GM19467 (cell line): ENCODE data around the gene STRN3.
"Not testable (repeated sequence)": the region's sequence is repeated elsewhere in the genome, so short reads cannot be mapped to it uniquely, and the experiment has no call there.

Source experiments
- ATAC-seq: cut with Tn5 transposase; IDR thresholded peaks from one replicate; pipeline ENCODE4 v1.9.1; 2021; ENCODE audit warnings: mild to moderate bottlenecking, moderate library complexity; ENCODE audit not compliant: unreplicated experiment

The STRN3 gene, protein sequence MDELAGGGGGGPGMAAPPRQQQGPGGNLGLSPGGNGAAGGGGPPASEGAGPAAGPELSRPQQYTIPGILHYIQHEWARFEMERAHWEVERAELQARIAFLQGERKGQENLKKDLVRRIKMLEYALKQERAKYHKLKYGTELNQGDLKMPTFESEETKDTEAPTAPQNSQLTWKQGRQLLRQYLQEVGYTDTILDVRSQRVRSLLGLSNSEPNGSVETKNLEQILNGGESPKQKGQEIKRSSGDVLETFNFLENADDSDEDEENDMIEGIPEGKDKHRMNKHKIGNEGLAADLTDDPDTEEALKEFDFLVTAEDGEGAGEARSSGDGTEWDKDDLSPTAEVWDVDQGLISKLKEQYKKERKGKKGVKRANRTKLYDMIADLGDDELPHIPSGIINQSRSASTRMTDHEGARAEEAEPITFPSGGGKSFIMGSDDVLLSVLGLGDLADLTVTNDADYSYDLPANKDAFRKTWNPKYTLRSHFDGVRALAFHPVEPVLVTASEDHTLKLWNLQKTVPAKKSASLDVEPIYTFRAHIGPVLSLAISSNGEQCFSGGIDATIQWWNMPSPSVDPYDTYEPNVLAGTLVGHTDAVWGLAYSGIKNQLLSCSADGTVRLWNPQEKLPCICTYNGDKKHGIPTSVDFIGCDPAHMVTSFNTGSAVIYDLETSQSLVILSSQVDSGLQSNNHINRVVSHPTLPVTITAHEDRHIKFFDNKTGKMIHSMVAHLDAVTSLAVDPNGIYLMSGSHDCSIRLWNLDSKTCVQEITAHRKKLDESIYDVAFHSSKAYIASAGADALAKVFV

DNA sequence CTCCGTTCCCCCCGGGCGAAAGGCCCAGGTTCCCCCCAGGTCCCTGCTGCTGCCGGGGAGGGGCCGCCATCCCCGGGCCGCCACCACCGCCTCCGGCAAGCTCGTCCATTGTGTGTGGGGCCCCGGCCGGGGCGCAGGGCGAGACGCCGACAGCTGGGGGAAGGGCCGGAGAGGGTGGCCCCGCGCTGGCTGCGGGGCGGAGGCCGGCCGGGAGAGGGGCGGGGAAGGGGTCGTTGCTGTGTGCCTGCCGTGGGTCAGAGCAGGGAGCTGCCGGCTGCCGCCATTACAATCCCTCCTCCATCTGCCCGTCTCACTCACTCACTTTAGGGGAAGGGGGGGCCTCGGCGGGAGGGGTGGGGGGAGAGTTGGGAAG, at the start of gene STRN3:
Gene STRN3 (minus strand): TSS at position 303 of the 373 bp plus-strand sequence. CDS start 194 bp downstream, at position 109.
- ATAC-seq = no peak

DNA sequence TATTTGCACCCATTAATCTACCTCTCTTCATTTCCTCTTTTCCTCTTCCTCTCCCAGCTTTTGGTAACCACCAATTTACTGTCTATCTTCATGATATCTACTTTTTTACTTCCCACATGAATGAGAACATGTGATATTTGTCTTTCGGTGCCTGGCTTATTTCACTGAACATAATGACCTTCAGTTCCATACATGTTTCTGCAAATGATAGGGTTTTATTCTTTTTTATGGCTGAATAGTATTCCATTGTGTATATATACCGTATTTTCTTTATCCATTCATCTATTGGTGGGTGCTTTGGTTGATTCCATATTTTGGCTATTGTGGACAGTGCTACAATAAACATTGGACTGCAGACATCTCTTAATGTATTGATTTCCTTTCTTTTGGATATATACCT, 49.0 kb upstream of the STRN3 start:
- no peak for ATAC-seq

DNA sequence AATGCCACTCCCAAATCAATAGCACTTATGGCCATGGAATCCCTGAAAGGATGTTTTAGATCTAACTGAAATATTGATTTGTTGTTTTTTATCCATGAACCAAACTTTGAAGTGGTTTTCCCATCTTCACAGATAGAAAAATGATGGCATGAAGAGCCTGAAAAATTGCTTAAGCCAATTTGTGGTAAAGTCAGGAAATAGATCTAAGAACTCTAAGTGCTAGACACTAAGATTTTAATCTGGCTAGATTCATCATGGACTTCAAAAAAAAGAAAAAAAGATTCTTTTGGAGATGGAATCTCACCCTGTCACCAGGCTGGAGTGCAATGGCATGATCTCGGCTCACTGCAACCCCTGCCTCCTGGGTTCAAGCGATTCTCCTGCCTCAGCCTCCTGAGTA, 45.0 kb upstream of the STRN3 start:
- ATAC-seq = no peak

DNA sequence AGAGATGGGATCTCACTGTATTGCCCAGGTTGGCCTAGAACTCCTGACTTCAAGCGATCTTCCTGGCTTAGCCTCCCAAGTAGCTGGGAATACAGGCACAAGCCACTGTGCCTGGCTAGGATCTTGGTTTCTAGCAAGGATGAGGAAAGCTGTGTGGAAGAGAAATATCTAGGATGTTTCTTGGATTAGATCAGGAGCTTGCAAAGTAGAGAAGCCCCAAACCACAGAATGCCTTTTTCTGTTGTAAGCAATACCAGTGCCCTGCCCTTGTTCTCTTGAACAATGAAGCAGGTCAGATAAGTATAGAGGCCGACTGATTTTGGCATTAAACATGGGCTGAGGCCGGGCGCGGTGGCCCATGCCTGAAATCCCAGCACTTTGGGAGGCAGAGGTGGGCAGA, 44.3 kb upstream of the STRN3 start:
- no peak for ATAC-seq

DNA sequence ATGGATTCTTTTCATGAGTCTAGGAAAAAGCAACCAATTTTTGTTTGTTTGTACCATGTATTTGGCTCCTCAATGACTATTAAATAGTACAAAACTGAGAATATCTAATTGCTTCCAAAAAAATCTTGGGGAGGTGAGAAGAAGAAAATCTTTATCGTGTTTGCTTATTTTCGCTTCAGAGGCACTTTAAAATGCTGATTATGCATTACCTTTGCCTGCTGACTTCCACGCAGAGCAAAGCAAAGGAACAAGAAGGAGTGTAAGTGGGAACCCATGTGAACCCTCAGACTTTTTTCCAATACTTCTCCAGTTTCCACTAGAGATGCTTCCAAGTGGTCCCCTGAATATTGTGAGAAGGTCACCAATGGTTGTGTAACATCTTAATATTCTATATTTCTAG, 43.2 kb upstream of the STRN3 start:
- ATAC-seq = no peak

DNA sequence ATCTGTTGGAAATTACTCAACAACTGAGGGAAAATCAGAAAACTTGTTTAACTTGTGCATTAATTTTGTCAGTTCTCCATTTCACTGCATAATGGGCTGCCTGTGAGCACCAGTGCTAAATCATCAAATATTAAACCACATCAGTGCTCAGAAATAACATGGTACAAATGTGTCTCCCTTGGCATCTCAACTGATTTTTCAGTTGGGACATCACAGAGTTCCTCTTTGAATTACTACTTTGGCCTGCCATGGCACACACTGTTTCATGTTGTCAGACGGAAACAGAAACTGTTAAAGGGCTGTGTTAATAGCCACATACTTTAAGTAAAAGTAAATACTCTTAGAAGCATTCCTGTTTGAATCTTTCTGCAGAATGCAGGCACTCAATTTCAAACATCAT, 42.1 kb upstream of the STRN3 start:
- no peak for ATAC-seq

DNA sequence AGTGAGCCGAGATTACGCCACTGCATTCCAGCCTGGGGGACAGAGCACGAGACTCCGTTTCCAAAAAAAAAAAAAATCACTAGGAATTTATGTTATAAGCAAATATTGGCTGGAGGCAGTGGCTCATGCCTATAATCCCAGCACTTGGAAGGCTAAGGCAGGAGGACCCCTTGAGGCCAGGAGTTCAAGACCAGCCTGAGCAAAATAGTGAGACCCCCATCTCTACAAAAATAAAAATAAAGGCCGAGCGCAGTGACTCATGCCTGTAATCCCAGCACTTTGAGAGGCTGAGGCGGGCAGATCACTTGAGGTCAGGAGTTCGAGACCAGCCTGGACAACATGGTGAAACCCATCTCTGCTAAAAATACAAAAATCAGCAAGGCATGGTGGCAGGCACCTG, 36.7 kb upstream of the STRN3 start:
- ATAC-seq = not testable (repeated sequence)

DNA sequence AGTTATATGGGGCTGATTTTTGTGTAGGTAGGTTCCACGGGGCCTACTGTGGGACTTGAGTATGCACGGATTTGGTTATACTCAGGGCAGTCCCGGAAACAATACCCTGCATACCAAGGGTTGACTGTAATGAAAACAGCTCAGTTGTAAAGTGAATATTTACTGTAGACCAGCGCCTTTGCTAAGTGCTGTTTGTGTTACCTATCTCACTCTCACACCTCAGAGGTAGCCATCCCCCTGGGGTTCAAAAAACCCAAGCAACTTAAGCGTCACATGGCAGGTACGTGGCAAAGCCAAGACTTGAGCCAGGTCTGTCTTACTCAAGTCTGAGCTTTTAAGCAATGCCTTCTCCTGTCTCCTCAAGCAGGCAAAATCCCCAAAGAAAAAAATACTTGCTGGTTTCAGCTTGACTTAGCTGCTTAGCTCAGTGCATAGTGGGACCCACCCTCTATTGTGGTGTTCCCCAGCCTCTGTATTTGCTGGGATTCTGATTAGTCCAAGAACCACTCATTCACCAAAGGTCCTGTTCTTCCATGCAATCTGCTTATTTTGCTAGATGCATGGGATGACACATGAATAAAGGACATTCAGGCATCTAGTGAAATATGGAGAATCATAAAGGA, 34.2 kb upstream of the STRN3 start:
- ATAC-seq = no peak

DNA sequence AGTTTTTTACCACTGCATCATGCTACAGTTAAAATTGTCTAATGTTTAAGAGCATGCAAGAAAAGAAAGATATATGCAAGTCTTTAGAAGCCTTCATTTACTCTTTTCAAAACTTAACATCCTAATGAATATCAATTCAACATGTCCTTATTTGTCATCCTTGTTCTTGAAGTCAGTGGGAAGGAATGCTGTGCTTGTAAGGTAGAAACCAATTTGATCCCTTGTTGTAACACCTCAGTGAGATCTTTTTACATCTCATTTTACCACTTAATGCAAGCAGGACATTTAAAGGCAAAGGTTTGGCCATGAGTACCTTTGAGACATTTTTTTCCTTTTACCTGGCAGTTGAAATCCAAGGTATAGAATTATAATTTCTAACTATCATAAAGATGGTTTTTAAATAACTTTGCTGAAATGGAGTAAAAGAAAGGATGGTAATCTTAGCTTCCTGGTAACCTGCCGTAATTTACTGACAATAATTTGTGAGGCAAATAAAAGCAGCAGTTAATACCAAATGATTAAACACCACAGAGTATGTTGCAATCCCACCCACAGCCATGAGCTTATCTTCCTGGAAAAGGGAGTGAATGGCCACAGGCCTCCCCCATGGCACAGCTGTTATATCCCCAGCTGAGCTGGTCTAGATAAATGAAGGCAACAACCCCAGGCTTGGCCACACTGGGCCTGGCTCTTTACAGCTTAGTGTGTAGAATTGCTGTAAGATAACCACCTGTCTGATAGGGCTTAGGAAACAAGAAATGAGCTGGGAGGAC, 33.2 kb upstream of the STRN3 start:
- ATAC-seq = no peak

DNA sequence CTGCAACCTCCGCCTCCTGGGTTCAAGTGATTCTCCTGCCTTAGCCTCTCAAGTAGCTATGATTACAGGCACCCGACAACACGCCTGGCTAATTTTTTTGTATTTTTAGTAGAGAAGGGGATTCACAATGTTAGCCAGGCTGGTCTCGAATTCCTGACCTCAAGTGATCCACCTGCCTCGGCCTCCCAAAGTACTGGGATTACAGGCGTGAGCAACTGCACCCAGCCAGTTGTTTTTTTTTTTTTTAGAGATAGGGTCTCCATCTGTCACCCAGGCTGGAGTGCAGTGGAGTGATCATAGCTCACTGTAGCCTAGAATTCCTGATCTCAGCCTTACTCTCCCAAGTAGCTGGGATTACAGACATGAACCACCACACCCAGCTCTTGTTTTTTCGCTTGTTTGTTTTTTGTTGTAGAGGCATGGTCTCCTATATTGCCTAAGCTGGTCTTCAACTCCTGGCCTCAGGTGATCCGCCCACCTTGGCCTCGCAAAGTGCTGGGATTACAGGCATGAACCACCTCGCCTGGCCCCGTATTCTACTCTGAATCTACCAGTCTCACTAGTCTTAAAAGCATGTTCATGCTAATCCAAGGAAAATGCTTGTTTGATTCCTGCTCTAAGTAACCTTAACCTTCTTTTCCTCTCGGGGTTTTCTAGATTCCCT, 31.7 kb upstream of the STRN3 start:
- no peak for ATAC-seq

DNA sequence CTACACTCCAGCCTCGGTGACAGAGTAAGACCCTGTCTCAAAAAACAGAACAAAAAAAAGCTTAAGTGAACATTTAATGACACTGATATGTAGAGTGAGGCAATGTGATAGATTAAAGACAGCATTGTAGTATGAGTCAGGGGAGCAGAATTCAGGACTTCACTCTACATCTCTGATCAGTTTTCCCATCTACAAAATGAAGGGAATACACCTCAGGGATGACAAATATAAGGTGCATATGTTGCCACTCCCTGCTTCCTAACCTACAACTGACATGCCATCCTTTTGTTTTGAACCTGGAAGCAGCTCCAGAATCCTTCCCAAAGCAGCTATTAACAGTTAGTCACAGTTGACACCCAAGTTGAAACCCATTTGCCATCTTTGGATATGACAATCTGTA, 30.9 kb upstream of the STRN3 start:
- no peak for ATAC-seq

DNA sequence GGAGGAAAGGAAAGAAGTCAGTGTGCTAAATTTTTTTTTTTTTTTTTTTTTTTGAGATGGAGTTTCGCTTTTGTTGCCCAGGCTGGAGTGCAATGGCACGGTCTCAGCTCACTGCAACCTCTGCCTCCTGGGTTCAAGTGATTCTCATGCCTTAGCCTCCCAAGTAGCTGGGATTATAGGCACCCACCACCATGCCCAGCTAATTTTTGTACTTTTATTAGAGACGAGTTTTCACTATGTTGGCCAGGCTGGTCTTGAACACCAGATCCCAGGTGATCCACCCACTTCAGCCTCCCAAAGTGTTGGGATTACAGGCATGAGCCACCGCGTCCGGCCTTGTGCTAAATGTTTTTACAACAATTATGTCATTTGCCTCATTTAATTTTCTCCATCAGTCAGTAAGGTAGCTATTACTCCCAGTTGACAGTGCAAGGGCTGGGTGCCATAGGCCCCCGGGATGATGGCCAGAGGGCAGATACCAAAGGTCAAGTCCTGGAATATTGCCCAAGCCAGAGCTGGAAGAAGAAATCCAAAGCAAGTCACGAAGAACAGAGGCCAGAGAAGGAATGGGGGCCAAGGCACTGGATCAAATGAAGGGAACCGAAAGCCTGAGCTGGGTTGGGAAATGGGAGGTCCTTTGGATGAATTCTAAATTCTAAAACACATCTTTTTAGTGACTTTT, 26.9 kb upstream of the STRN3 start:
- ATAC-seq = not testable (repeated sequence)

DNA sequence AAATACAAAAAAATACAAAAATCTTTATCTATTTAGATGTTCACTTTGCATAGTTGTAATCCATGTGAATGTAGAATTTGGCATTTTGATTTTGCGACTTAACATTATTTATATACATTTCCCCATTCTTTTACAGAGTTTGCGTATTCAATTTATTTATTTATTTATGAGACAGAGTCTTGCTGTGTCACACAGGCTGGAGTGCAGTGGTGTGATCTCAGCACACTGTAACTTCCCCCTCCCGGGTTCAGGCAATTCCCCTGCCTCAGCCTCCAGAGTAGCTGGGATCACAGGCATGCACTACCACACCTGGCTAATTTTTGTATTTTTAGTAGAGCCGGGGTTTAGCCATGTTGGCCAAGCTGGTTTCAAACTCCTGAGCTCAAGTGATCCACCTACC, 25.3 kb upstream of the STRN3 start:
- no peak for ATAC-seq

DNA sequence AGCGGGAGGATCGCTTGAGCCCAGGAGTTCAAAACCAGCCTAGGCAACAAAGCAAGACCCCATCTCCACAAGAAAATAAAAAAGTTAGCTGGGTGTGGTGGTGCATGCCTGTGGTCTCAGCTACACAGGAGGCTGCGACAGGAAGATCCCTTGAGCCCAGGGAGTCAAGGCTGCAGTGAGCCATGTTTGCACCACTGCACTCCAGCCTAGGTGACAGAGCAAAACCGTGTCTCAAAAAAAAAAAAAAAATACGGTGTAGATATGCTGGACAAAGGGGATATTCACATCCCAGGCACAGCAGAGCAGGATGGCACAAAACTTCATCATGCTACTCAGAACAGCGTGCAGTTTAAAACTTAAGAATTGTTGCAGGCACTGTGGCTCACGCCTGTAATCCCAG, 24.8 kb upstream of the STRN3 start:
- ATAC-seq = no peak

DNA sequence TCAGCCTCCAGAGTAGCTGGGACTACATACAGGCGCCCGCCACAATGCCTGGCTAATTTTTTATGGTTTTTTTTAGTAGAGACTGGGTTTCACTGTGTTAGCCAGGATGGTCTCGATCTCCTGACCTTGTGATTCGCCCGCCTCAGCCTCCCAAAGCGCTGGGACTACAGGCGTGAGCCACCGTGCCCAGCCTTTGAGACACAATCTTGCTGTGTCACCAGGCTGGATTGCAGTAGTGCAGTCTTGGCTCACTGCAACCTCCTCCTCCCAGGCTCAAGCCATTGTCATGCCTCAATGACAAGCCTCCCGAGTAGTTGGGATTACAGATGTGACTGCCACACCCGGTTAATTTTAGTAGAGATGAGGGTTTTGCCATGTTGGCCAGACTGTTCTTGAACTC, 21.3 kb upstream of the STRN3 start:
- ATAC-seq = no peak

DNA sequence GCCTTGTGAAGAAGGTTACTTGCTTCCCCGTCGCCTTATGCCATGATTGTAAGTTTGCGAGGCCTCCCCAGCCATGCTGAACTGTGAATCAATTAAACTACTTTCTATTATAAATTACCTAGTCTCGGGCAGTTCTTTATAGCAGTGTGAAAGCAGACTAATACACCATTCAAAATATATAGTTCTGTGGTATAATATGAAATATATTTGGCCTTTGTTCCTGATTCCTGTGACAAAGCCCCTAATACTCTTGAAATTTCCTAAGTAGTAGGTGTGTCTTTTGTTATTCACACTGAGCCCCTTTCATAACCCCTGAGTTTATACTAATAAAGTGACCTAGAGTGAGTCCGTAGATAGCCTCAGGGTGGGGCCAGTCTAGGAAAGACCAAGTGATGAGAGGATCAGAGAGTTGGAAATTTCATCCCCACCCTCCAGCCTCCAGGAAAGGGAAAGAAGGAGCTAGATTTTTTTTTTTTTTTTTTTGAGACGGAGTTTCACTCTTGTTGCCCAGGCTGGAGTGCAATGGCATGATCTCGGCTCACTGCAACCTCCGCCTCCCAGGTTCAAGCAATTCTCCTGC, 19.4 kb upstream of the STRN3 start:
- ATAC-seq = no peak

DNA sequence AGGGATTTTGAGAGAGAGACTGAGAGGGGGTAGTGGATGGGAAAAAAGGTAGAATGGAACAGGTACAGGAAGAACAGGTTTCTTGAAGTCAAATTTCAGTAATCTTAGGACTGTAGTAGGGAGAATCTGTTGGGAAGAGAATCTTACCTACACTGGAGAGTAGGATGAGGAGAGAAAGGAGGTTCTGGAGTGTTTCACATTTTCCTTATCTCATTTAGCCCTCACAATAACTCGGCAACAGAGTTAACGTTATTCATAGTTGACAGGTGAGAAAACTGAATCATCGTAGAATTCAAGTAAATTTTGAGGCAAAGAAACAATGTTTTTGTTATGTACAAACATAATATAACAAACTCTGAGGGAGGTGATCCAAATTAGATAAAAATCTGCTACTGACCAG, 17.2 kb upstream of the STRN3 start:
- ATAC-seq = no peak

DNA sequence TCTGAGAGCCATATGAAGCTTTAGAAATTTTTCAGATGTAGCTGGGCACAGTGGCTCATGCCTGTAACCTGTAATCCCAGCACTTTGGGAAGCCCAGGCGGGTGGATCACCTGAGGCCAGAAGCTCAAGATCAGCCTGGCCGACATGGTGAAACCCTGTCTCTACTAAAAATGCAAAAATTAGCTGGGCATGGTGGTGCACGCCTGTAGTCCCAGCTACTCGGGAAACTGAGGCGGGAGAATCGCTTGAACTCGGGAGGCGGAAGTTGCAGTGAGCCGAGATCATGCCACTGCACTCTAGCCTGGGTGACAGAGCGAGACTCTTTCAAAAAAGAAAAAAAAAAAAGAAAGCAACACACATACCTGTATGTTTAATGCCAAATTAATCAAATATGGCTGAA, 16.7 kb upstream of the STRN3 start:
- ATAC-seq = not testable (repeated sequence)

DNA sequence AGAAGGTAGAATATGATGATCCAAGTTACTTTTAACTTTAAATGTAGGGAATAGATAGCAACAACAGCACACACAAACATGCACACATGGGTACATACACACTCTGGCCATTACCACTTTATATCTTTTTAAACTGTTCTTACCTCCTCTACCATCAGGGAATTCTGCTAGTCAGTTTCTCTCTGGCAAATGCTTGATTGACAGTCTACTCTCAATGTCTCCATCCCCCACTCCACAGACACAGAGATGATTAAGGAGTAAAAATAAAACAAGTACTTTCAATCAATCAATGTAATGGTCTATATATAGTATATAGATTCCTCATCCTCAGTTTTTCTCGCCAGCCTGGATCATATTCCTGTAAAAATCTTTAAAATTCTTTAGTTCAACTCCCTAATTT, 16.1 kb upstream of the STRN3 start:
- ATAC-seq = no peak
